ENCODE measurements around the gene MOB1A. TPM values are rescaled to one million over a fixed set of nuclear protein-coding genes. Genes with fewer than 3 reads are reported as not detected.

MOB1A gene
- total and polyA plus RNA-seq, 2 of the 13 experiments (the other 11 are each of a cell fraction or from before 2014, with no cell fraction given) = 48.2 to 139 TPM

DNA sequence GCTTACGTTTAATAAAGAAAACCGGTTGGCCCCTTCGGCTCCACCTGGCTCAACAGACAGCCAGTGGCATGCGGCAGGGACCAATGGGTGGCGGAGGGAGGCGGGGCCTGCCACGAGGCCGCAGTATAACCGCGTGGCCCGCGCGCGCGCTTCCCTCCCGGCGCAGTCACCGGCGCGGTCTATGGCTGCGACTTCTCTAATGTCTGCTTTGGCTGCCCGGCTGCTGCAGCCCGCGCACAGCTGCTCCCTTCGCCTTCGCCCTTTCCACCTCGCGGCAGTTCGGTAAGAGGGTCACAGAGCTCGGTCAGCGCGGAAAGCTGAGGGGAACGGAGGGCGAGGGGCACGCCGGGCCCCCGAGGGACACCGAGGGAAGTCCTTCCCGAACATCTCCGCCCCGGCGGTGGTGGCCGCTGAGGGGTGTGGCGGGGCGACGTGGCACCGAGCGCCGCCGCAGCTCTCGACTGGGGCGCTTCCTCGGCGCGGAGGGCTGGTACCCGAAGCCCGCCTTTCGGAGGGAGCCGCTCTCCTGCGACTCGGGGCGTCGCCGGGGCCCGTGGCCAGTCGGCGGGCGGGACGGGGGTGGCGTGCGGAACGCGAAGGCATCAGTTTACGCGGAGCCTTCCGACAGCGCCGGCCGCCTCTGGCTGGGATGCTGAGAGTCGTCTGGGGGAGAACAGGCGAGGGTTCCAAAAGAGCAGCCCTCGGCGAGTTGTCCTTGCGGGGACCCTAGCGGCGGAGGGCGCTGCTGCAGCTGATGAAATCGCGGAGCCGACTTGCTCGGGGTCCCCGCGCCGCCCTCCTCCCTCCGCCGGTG is 20.0 kb upstream of the MOB1A start, which contains the start of gene MTHFD2 (continued):
- TF ChIP-seq THYN1 (CRISPR knock-in tag; IDR thresholded peaks at IDR 0.05; ENCODE audit: borderline replicate concordance, low read depth) = no peak
- TF ChIP-seq, protein P1, sequence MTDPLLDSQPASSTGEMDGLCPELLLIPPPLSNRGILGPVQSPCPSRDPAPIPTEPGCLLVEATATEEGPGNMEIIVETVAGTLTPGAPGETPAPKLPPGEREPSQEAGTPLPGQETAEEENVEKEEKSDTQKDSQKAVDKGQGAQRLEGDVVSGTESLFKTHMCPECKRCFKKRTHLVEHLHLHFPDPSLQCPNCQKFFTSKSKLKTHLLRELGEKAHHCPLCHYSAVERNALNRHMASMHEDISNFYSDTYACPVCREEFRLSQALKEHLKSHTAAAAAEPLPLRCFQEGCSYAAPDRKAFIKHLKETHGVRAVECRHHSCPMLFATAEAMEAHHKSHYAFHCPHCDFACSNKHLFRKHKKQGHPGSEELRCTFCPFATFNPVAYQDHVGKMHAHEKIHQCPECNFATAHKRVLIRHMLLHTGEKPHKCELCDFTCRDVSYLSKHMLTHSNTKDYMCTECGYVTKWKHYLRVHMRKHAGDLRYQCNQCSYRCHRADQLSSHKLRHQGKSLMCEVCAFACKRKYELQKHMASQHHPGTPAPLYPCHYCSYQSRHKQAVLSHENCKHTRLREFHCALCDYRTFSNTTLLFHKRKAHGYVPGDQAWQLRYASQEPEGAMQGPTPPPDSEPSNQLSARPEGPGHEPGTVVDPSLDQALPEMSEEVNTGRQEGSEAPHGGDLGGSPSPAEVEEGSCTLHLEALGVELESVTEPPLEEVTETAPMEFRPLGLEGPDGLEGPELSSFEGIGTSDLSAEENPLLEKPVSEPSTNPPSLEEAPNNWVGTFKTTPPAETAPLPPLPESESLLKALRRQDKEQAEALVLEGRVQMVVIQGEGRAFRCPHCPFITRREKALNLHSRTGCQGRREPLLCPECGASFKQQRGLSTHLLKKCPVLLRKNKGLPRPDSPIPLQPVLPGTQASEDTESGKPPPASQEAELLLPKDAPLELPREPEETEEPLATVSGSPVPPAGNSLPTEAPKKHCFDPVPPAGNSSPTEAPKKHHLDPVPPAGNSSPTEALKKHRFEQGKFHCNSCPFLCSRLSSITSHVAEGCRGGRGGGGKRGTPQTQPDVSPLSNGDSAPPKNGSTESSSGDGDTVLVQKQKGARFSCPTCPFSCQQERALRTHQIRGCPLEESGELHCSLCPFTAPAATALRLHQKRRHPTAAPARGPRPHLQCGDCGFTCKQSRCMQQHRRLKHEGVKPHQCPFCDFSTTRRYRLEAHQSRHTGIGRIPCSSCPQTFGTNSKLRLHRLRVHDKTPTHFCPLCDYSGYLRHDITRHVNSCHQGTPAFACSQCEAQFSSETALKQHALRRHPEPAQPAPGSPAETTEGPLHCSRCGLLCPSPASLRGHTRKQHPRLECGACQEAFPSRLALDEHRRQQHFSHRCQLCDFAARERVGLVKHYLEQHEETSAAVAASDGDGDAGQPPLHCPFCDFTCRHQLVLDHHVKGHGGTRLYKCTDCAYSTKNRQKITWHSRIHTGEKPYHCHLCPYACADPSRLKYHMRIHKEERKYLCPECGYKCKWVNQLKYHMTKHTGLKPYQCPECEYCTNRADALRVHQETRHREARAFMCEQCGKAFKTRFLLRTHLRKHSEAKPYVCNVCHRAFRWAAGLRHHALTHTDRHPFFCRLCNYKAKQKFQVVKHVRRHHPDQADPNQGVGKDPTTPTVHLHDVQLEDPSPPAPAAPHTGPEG (CRISPR knock-in tag; IDR thresholded peaks at IDR 0.05) = peak; percentile 84
- peak; percentile 59 for TF ChIP-seq ZSCAN31 (CRISPR knock-in tag; IDR thresholded peaks at IDR 0.05; ENCODE audit: low read depth)
- TF ChIP-seq FOXP1 (IDR thresholded peaks at IDR 0.05) = no peak
- TF ChIP-seq FOXP1 (CRISPR knock-in tag; IDR thresholded peaks at IDR 0.05) = no peak
- TF ChIP-seq, protein P2, sequence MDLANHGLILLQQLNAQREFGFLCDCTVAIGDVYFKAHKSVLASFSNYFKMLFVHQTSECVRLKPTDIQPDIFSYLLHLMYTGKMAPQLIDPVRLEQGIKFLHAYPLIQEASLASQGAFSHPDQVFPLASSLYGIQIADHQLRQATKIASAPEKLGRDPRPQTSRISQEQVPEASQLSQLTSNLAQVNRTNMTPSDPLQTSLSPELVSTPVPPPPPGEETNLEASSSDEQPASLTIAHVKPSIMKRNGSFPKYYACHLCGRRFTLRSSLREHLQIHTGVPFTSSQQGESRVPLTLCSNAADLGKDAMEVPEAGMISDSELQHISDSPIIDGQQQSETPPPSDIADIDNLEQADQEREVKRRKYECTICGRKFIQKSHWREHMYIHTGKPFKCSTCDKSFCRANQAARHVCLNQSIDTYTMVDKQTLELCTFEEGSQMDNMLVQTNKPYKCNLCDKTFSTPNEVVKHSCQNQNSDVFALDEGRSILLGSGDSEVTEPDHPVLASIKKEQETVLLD (CRISPR knock-in tag; IDR thresholded peaks at IDR 0.05; ENCODE audit: low read depth) = peak; percentile 80
- 0 out of 2 replicates have a peak, but pooled peaks have one; percentile 70 for TF ChIP-seq U2AF2 (IDR thresholded peaks at IDR 0.05; ENCODE audit: low read depth, low read length)
- TF ChIP-seq, protein P3, sequence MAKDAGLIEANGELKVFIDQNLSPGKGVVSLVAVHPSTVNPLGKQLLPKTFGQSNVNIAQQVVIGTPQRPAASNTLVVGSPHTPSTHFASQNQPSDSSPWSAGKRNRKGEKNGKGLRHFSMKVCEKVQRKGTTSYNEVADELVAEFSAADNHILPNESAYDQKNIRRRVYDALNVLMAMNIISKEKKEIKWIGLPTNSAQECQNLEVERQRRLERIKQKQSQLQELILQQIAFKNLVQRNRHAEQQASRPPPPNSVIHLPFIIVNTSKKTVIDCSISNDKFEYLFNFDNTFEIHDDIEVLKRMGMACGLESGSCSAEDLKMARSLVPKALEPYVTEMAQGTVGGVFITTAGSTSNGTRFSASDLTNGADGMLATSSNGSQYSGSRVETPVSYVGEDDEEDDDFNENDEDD (CRISPR knock-in tag; IDR thresholded peaks at IDR 0.05; ENCODE audit: borderline replicate concordance) = peak; percentile 98
- 0 out of 2 replicates have a peak, but pooled peaks have one; percentile 34 for TF ChIP-seq FOXJ3 (CRISPR knock-in tag; IDR thresholded peaks at IDR 0.05; ENCODE audit: borderline replicate concordance)
- TF ChIP-seq XBP1 (CRISPR knock-in tag; IDR thresholded peaks at IDR 0.05) = peak; percentile 56
- TF ChIP-seq NRL (CRISPR knock-in tag; IDR thresholded peaks at IDR 0.05; ENCODE audit: borderline replicate concordance) = peak; percentile 90
- TF ChIP-seq ZNF263 (CRISPR knock-in tag; IDR thresholded peaks at IDR 0.05) = peak; percentile 76
- TF ChIP-seq RCOR2 (CRISPR knock-in tag; IDR thresholded peaks at IDR 0.05) = peak; percentile 54; the same call in 1 of the 2 replicates
- TF ChIP-seq, protein P4, sequence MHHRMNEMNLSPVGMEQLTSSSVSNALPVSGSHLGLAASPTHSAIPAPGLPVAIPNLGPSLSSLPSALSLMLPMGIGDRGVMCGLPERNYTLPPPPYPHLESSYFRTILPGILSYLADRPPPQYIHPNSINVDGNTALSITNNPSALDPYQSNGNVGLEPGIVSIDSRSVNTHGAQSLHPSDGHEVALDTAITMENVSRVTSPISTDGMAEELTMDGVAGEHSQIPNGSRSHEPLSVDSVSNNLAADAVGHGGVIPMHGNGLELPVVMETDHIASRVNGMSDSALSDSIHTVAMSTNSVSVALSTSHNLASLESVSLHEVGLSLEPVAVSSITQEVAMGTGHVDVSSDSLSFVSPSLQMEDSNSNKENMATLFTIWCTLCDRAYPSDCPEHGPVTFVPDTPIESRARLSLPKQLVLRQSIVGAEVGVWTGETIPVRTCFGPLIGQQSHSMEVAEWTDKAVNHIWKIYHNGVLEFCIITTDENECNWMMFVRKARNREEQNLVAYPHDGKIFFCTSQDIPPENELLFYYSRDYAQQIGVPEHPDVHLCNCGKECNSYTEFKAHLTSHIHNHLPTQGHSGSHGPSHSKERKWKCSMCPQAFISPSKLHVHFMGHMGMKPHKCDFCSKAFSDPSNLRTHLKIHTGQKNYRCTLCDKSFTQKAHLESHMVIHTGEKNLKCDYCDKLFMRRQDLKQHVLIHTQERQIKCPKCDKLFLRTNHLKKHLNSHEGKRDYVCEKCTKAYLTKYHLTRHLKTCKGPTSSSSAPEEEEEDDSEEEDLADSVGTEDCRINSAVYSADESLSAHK (CRISPR knock-in tag; IDR thresholded peaks at IDR 0.05; ENCODE audit: borderline replicate concordance) = no peak
- TF ChIP-seq TP53 (CRISPR knock-in tag; conservative IDR thresholded peaks at IDR 0.05) = 0 out of 2 replicates have a peak, but pooled peaks have one; percentile 10
- no peak for TF ChIP-seq ZNF644 (CRISPR knock-in tag; IDR thresholded peaks at IDR 0.05; ENCODE audit: low read depth)
- peak; percentile 85 for TF ChIP-seq ZNF256 (CRISPR knock-in tag; conservative IDR thresholded peaks at IDR 0.05)
- TF ChIP-seq, protein P5, sequence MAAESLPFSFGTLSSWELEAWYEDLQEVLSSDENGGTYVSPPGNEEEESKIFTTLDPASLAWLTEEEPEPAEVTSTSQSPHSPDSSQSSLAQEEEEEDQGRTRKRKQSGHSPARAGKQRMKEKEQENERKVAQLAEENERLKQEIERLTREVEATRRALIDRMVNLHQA (CRISPR knock-in tag; IDR thresholded peaks at IDR 0.05) = no peak
